GM10266 (cell line): ENCODE measurements around the gene SMAD3.

Source experiments
- DNase-seq: peaks from one replicate; pipeline ENCODE4 v3.0.0; 2012; ENCODE audit errors: extremely low spot score
- CTCF ChIP-seq: IDR thresholded peaks from 2 replicates; pipeline ENCODE4 v1.5.1; 2012; ENCODE audit warnings: mild to moderate bottlenecking, low read depth; ENCODE audit not compliant: control insufficient read depth, insufficient read depth; ENCODE audit errors: missing control alignments

Gene SMAD3

GRCh38 chr15:67216859-67217258, 151.5 kb downstream of the SMAD3 start:
- no peak for TF ChIP-seq CTCF
- no peak for DNase-seq

DNA sequence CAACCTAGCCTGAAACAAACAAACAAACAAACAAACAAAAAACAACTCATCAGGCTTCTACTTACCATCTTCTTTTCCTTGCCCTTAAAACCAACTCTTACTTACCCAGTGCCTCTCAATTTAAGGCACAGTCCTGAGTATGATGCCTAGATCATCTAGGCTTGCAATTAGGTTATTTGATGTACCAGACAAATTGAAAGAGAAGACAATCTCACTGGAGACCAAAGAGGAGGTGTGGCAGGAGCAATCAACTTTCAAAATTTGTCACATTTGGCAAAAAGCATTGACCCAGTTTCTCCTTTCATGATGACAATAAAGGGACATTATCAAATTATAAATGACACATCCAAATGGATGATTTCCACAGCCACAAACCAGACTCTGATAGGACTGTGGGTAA, 153.0 kb downstream of the SMAD3 start:
- TF ChIP-seq CTCF, result no peak
- no peak for DNase-seq

DNA sequence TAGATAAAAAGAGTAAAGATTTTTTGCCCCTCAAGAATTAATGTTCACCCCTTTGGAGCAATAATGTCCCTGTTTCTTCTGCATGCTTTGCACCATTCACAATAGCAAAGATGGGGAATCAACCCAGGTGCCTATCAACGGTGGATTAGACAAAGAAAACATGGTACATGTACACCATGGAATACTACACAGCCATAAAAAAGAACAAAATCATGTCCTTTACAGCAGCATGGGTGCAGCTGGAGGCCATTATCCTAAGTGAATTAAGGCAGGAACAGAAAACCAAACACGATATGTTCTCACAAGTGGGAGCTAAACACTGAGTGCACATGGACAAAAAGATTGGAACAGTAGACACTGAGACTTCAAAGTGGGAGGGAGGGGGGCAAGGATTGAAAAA, 153.9 kb downstream of the SMAD3 start:
- no peak for DNase-seq
- no peak for TF ChIP-seq CTCF

GRCh38 chr15:67224889-67225288, 159.5 kb downstream of the SMAD3 start:
- TF ChIP-seq CTCF, result no peak
- no peak for DNase-seq

GRCh38 chr15:67225336-67225735, 159.9 kb downstream of the SMAD3 start:
- no peak for TF ChIP-seq CTCF
- no peak for DNase-seq

GRCh38 chr15:67227431-67227830, 162.0 kb downstream of the SMAD3 start:
- TF ChIP-seq CTCF, result no peak
- DNase-seq, result no peak

DNA sequence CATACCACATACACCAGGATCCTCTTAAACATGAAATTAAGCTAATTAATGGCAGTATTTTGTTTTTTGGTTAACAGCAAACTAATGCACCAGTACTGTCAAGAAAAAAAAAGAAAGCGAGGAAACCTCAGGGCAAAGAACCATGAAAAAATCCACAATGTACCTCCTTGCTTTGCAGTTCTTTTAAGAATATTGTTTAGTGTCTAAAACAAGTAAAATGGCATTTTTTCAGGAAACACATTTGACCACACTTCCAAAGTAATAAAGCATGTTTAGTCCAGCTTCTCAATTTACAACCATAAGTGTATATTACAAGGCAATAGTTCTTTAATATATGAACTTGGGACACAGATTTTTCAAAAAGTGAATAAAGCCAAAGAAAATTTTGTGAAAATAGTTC, 162.4 kb downstream of the SMAD3 start:
- no peak for DNase-seq
- no peak for TF ChIP-seq CTCF
